Fibroblast of skin of left quadriceps (primary cell): ENCODE measurements around the gene SRGAP3.
"Not testable (repeated sequence)": the region's sequence is repeated elsewhere in the genome, so short reads cannot be mapped to it uniquely, and the experiment has no call there.

Experiments
- DNase-seq, 2 experiments: peaks; one replicate each; pipeline ENCODE4 v3.0.0-alpha.2; 2013; ENCODE audit warnings: low read depth in 2 of 2

The SRGAP3 gene

GRCh38 chr3:9087831-9088413 lies 161.5 kb downstream of the SRGAP3 start:
- DNase-seq: no peak

GRCh38 chr3:9085428-9085827 lies 164.0 kb downstream of the SRGAP3 start:
- not testable (repeated sequence) for DNase-seq

- no peak for DNase-seq
Observed at GRCh38 chr3:9081184-9081818, 168.1 kb downstream of the SRGAP3 start.

GRCh38 chr3:9080163-9080562 lies 169.3 kb downstream of the SRGAP3 start:
- DNase-seq: no peak

- DNase-seq: no peak
Observed at GRCh38 chr3:9079676-9080075, 169.8 kb downstream of the SRGAP3 start.

GRCh38 chr3:9078561-9079240 lies 170.7 kb downstream of the SRGAP3 start:
- DNase-seq: no peak

- DNase-seq: no peak
Observed at GRCh38 chr3:9077029-9077428, 172.4 kb downstream of the SRGAP3 start.

GRCh38 chr3:9075762-9076161 lies 173.7 kb downstream of the SRGAP3 start:
- no peak for DNase-seq

- DNase-seq: peak; percentile 33 to 42
Observed at GRCh38 chr3:9074079-9074478, 175.4 kb downstream of the SRGAP3 start.

GRCh38 chr3:9072667-9073009 lies 176.8 kb downstream of the SRGAP3 start:
- DNase-seq: no peak

GRCh38 chr3:9071936-9072666 lies 177.3 kb downstream of the SRGAP3 start:
- DNase-seq: no peak

GRCh38 chr3:9070961-9071360 lies 178.5 kb downstream of the SRGAP3 start:
- no peak for DNase-seq

GRCh38 chr3:9069971-9070370 lies 179.5 kb downstream of the SRGAP3 start:
- no peak for DNase-seq

- no peak for DNase-seq
Observed at GRCh38 chr3:9068051-9068450, 181.4 kb downstream of the SRGAP3 start.

GRCh38 chr3:9067352-9067975 lies 182.0 kb downstream of the SRGAP3 start:
- peak; percentile 40 to 45 for DNase-seq

GRCh38 chr3:9066775-9067174 lies 182.7 kb downstream of the SRGAP3 start:
- no peak for DNase-seq

- DNase-seq: no peak
Observed at GRCh38 chr3:9066141-9066540, 183.3 kb downstream of the SRGAP3 start.

GRCh38 chr3:9064850-9065249 lies 184.6 kb downstream of the SRGAP3 start:
- DNase-seq: no peak

- no peak for DNase-seq
Observed at GRCh38 chr3:9064251-9064650, 185.2 kb downstream of the SRGAP3 start.

GRCh38 chr3:9062570-9062969 lies 186.9 kb downstream of the SRGAP3 start:
- no peak for DNase-seq

- no peak for DNase-seq
Observed at GRCh38 chr3:9061634-9062033, 187.8 kb downstream of the SRGAP3 start.
